OCI-LY7 (cell line): ENCODE data around the gene HOXA10. TPM values are rescaled to one million over a fixed set of nuclear protein-coding genes. Genes with fewer than 3 reads are reported as not detected.

Experiments used
- BruUV-seq: library from RNA; stranded (reverse); fragments of 400-500 nt; replicated peaks from 2 replicates; lab custom pipeline; 2021; lab: Mats Ljungman, UMichigan
- CTCF ChIA-PET: fragments of 300-600 bp; sonication (Branson Sonifier 250); formaldehyde crosslinking; loops from one replicate; lab custom pipeline; 2022; ENCODE audit warnings: antibody characterized with exemption; ENCODE audit not compliant: unreplicated experiment; lab: Charles Lee
- POLR2A ChIA-PET: fragments of 300-600 bp; sonication (Branson Sonifier 250); formaldehyde crosslinking; loops from one replicate; lab custom pipeline; 2022; ENCODE audit warnings: antibody characterized with exemption; lab: Charles Lee
- DNase-seq: peaks from one replicate; pipeline ENCODE4 v3.0.0-alpha.2; 2015; ENCODE audit warnings: low spot score
- H2AFZ ChIP-seq: fragments of 200-600 bp; sonication (generic), shearing (Covaris generic); 2 replicates; pipeline ENCODE4 v1.6.1; 2014; ENCODE audit warnings: mild to moderate bottlenecking, antibody characterized with exemption, low read length, moderate library complexity
- H3K27ac ChIP-seq: fragments of 200-600 bp; sonication (generic); 2 replicates; pipeline ENCODE4 v1.5.1; 2014; ENCODE audit warnings: mixed run types, low read depth, mild to moderate bottlenecking, moderate library complexity, low read length, inconsistent platforms; ENCODE audit not compliant: poor library complexity, severe bottlenecking
- H3K36me3 ChIP-seq: fragments of 200-600 bp; sonication (generic); 2 replicates; pipeline ENCODE4 v1.6.1; 2014; ENCODE audit warnings: mild to moderate bottlenecking, antibody characterized with exemption, low read length, moderate library complexity, mixed read lengths; ENCODE audit not compliant: insufficient read depth
- H3K4me1 ChIP-seq: fragments of 200-600 bp; sonication (generic); 2 replicates; pipeline ENCODE4 v1.5.1; 2014; ENCODE audit warnings: mild to moderate bottlenecking, low read length; ENCODE audit not compliant: insufficient read depth, poor library complexity, severe bottlenecking
- H3K4me2 ChIP-seq: fragments of 200-600 bp; sonication (generic); 2 replicates; pipeline ENCODE4 v1.6.1; 2014; ENCODE audit warnings: mild to moderate bottlenecking, low read length
- H3K4me3 ChIP-seq: fragments of 200-600 bp; sonication (generic); 2 replicates; pipeline ENCODE4 v1.5.1; 2014; ENCODE audit warnings: mild to moderate bottlenecking, low read depth, low read length; ENCODE audit not compliant: poor library complexity, severe bottlenecking
- H3K79me2 ChIP-seq: fragments of 200-600 bp; sonication (generic); 2 replicates; pipeline ENCODE4 v1.6.1; 2016; ENCODE audit warnings: low read depth, mild to moderate bottlenecking, low read length, moderate library complexity, mixed read lengths; ENCODE audit not compliant: insufficient read depth
- H3K9me2 ChIP-seq: fragments of 200-600 bp; sonication (generic); 2 replicates; pipeline ENCODE4 v1.6.1; 2016; ENCODE audit warnings: mild to moderate bottlenecking, low read length, mixed read lengths; ENCODE audit not compliant: insufficient read depth
- H3K9me3 ChIP-seq: fragments of 200-600 bp; sonication (generic); 2 replicates; pipeline ENCODE4 v1.6.1; 2014; ENCODE audit warnings: mild to moderate bottlenecking, mixed run types, low read length, mixed read lengths
- H4K20me1 ChIP-seq: fragments of 200-600 bp; sonication (generic); 2 replicates; pipeline ENCODE4 v1.6.1; 2014; ENCODE audit warnings: mild to moderate bottlenecking, antibody characterized with exemption, low read length, moderate library complexity, mixed read lengths; ENCODE audit not compliant: insufficient read depth
- CTCF ChIP-seq: fragments of 200-600 bp; sonication (generic); conservative IDR thresholded peaks from 2 replicates; pipeline ENCODE4 v1.5.1; 2014; ENCODE audit warnings: mild to moderate bottlenecking, antibody characterized with exemption, low read length, moderate library complexity, mixed read lengths
- EZH2phosphoT487 ChIP-seq: fragments of 200-600 bp; sonication (generic); IDR thresholded peaks from 2 replicates; pipeline ENCODE4 v1.6.1; 2018; ENCODE audit warnings: low read depth, borderline replicate concordance, mild to moderate bottlenecking, mixed run types, antibody characterized with exemption, low read length, moderate library complexity, mixed read lengths
- intact Hi-C: fragments of 100-400 bp; cut with micrococcal nuclease; formaldehyde crosslinking; loops from one replicate; pipeline ENCODE4 v1.10.0; 2022; ENCODE audit not compliant: unreplicated experiment
- total RNA-seq, 2 experiments: library from RNA; depleted of rRNA in 1 of 2; stranded (reverse); fragments of >200 nt in 1 of 2; shearing (Covaris generic) in 1 of 2; gene quantifications; 2 replicates each; pipeline ENCODE4 v1.2.3, GENCODE V29; 2014 to 2022

Gene HOXA10
- total RNA-seq, 2 experiments from 2014 or later = not detected

GRCh38 chr7:27155816-27156507, 18.2 kb downstream of the HOXA10 start:
- Histone ChIP-seq H3K4me2 (peak overlapping the region; percentile 84), H3K9me2 (no peaks in the 10 kb centered on the region), H3K4me3 (peak overlapping the region; percentile 69), H3K27ac (peak overlapping the region; percentile 47), H3K36me3 (no peaks in the 10 kb centered on the region), H2AFZ (peak overlapping the region; percentile 99), H4K20me1 (no peaks in the 10 kb centered on the region), H3K79me2 (no peaks in the 10 kb centered on the region), H3K4me1 (peaks cover 40% of the 10 kb centered on the region), H3K9me3 (no peaks in the 10 kb centered on the region)
- ChIA-PET POLR2A (interaction anchor here (0.6 kb wide), 1 partner anchor 190 kb away, joined by 3 read pairs; no protein-coding TSS in a partner anchor), CTCF (interaction anchor here (0.5 kb wide), 1 partner anchor 296 kb away, joined by 3 read pairs; no protein-coding TSS in a partner anchor)
- no TSS peak for BruUV-seq
- no peak for TF ChIP-seq EZH2phosphoT487
- TF ChIP-seq CTCF = no peak; the same call in 1 of the 2 replicates
- DNase-seq = peak; percentile 65
- intact Hi-C loops = loop anchor here (10.0 kb wide), 1 partner anchor 1261 kb away; no protein-coding TSS in a partner anchor

- Histone ChIP-seq H3K4me1 (peaks cover 35% of the 10 kb centered on the region), H3K9me2 (no peaks in the 10 kb centered on the region), H2AFZ (peak overlapping the region; percentile 99), H3K9me3 (no peaks in the 10 kb centered on the region), H4K20me1 (no peaks in the 10 kb centered on the region), H3K36me3 (no peaks in the 10 kb centered on the region), H3K27ac (peak overlapping the region; percentile 47), H3K4me3 (peak overlapping the region; percentile 69), H3K79me2 (no peaks in the 10 kb centered on the region), H3K4me2 (peak overlapping the region; percentile 84)
- TF ChIP-seq EZH2phosphoT487 (no peak), CTCF (no peak)
- POLR2A ChIA-PET = interaction anchor here (0.6 kb wide), 2 partner anchors 189 to 877 kb away, joined by 3 read pairs; no protein-coding TSS in a partner anchor
- CTCF ChIA-PET = interaction anchor here (0.5 kb wide), 1 partner anchor 296 kb away, joined by 3 read pairs; no protein-coding TSS in a partner anchor
- BruUV-seq = no TSS peak
- intact Hi-C loops = loop anchor here (10.0 kb wide), 1 partner anchor 1260 kb away; no protein-coding TSS in a partner anchor
- peak; percentile 33 for DNase-seq
Observed at GRCh38 chr7:27154901-27155815, 19.0 kb downstream of the HOXA10 start.
